SK-N-SH (cell line): Measurements from ENCODE around the gene TTC6.

ENCODE experiments used
- CHD2 ChIP-seq: fragments of 150-350 bp; IDR thresholded peaks from 2 replicates; pipeline ENCODE4 v1.6.1; 2018; ENCODE audit warnings: low read length; ENCODE audit not compliant: partially characterized antibody
- MXI1 ChIP-seq: IDR thresholded peaks from 2 replicates; pipeline ENCODE4 v1.6.1; 2012; ENCODE audit warnings: mild to moderate bottlenecking, low read depth, low read length, improper control_type of control experiment
- RCOR1 ChIP-seq: fragments of 150-350 bp; IDR thresholded peaks from 2 replicates; pipeline ENCODE4 v1.6.1; 2017; ENCODE audit warnings: antibody characterized with exemption, low read length
- RFX5 ChIP-seq: IDR thresholded peaks from 2 replicates; pipeline ENCODE4 v1.6.1; 2012; ENCODE audit warnings: mild to moderate bottlenecking, improper control_type of control experiment, low read length
- TAF1 ChIP-seq: IDR thresholded peaks from 2 replicates; pipeline ENCODE4 v1.6.1; 2012; ENCODE audit warnings: low read depth, mild to moderate bottlenecking, low read length, moderate library complexity, borderline replicate concordance
- YY1 ChIP-seq: IDR thresholded peaks from 2 replicates; pipeline ENCODE4 v1.4.0; 2012; ENCODE audit warnings: low read depth, mild to moderate bottlenecking
- TF ChIP-seq, protein P1 (sequence below): fragments of 200-600 bp; sonication (generic); IDR thresholded peaks from 2 replicates; pipeline ENCODE4 v1.6.1; 2017; ENCODE audit warnings: antibody characterized with exemption, mild to moderate bottlenecking, moderate library complexity

DNA sequence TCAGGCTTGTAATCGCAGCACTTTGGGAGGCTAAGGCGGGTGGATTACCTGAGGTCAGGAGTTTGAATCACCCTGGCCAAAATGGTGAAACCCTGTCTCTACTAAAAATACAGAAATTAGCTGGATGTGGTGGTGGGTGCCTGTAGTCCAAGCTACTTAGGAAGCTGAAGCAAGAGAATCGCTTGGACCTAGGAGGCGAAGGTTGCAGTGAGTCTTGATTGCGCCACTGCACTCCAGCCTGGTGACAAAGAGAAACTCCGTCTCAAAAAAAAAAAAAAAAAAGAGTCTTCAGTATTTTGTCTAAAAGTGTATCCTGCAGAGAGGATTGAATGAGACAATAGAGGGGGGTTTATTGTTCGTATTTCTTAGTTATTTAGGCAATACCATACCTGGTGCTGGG, 25.7 kb upstream of the TTC6 start:
- TF ChIP-seq CHD2 (no peak), RFX5 (no peak), TAF1 (no peak), MXI1 (no peak), RCOR1 (no peak), YY1 (no peak)
- TF ChIP-seq, protein P1, sequence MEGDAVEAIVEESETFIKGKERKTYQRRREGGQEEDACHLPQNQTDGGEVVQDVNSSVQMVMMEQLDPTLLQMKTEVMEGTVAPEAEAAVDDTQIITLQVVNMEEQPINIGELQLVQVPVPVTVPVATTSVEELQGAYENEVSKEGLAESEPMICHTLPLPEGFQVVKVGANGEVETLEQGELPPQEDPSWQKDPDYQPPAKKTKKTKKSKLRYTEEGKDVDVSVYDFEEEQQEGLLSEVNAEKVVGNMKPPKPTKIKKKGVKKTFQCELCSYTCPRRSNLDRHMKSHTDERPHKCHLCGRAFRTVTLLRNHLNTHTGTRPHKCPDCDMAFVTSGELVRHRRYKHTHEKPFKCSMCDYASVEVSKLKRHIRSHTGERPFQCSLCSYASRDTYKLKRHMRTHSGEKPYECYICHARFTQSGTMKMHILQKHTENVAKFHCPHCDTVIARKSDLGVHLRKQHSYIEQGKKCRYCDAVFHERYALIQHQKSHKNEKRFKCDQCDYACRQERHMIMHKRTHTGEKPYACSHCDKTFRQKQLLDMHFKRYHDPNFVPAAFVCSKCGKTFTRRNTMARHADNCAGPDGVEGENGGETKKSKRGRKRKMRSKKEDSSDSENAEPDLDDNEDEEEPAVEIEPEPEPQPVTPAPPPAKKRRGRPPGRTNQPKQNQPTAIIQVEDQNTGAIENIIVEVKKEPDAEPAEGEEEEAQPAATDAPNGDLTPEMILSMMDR, result no peak
